ENCODE measurements around the gene DLX3. TPM values are rescaled to one million over a fixed set of nuclear protein-coding genes. Genes with fewer than 3 reads are reported as not detected.
A peak's percentile ranks its signal among the peaks of the same experiment; 100 is the strongest.

The DLX3 gene
- total RNA-seq, 1 experiment from 2014 or later: 0.74 TPM

DNA sequence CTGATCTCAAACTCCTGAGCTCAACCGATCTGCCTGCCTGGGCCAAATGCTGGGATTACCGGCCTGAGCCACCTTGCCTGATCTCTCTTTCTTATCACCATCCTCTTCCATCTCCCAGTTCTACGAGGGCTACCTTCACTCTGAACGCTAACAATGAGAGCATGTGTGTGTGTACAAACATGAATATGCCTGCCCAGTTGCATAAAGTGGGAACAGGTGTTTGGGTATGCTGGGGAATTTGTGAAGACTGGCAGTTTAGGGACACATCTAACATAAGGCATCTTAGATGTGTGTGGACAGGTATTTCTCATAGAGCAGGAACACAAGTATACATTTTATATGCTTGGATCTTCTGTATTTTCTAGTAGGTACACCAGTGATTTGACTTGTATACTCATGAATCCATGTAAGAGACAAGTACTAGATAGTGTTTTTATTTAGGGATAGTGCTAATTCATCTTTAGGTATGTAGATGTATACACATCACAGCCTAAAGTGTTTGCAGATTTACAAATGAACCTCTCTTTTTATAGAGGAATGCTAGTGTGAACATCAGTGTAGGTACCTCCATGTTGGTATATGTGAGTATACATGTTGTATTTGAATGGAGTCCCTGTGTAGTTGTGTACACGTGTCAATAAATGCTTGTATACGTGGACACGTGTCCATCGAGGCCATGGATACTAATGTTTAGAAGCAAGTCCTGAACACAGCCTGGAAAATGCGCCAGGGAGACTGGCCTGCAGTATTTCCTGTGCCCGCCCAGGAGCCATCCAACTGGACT, 27.2 kb downstream of the DLX3 start:
- TF ChIP-seq KAT7 (CRISPR knock-in tag; IDR thresholded peaks at IDR 0.05; ENCODE audit: borderline replicate concordance) (no peak), TP53 (CRISPR knock-in tag; IDR thresholded peaks at IDR 0.05) (no peak), ZNF671 (CRISPR knock-in tag; IDR thresholded peaks at IDR 0.05) (no peak), GTF2I (CRISPR knock-in tag; conservative IDR thresholded peaks at IDR 0.05) (no peak), RELA (CRISPR knock-in tag; IDR thresholded peaks at IDR 0.05; ENCODE audit: borderline replicate concordance) (no peak), FOXK1 (CRISPR knock-in tag; IDR thresholded peaks at IDR 0.05) (no peak), HMGA2 (CRISPR knock-in tag; IDR thresholded peaks at IDR 0.05) (no peak), MYBL2 (CRISPR knock-in tag; IDR thresholded peaks at IDR 0.05) (no peak), ZNF232 (CRISPR knock-in tag; IDR thresholded peaks at IDR 0.05) (no peak), EMX1 (CRISPR knock-in tag; IDR thresholded peaks at IDR 0.05) (no peak)
- TF ChIP-seq, protein P1, sequence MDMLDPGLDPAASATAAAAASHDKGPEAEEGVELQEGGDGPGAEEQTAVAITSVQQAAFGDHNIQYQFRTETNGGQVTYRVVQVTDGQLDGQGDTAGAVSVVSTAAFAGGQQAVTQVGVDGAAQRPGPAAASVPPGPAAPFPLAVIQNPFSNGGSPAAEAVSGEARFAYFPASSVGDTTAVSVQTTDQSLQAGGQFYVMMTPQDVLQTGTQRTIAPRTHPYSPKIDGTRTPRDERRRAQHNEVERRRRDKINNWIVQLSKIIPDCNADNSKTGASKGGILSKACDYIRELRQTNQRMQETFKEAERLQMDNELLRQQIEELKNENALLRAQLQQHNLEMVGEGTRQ (CRISPR knock-in tag; IDR thresholded peaks at IDR 0.05): no peak
- TF ChIP-seq, protein P2, sequence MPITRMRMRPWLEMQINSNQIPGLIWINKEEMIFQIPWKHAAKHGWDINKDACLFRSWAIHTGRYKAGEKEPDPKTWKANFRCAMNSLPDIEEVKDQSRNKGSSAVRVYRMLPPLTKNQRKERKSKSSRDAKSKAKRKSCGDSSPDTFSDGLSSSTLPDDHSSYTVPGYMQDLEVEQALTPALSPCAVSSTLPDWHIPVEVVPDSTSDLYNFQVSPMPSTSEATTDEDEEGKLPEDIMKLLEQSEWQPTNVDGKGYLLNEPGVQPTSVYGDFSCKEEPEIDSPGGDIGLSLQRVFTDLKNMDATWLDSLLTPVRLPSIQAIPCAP (CRISPR knock-in tag; IDR thresholded peaks at IDR 0.05): no peak
- TF ChIP-seq, protein P3, sequence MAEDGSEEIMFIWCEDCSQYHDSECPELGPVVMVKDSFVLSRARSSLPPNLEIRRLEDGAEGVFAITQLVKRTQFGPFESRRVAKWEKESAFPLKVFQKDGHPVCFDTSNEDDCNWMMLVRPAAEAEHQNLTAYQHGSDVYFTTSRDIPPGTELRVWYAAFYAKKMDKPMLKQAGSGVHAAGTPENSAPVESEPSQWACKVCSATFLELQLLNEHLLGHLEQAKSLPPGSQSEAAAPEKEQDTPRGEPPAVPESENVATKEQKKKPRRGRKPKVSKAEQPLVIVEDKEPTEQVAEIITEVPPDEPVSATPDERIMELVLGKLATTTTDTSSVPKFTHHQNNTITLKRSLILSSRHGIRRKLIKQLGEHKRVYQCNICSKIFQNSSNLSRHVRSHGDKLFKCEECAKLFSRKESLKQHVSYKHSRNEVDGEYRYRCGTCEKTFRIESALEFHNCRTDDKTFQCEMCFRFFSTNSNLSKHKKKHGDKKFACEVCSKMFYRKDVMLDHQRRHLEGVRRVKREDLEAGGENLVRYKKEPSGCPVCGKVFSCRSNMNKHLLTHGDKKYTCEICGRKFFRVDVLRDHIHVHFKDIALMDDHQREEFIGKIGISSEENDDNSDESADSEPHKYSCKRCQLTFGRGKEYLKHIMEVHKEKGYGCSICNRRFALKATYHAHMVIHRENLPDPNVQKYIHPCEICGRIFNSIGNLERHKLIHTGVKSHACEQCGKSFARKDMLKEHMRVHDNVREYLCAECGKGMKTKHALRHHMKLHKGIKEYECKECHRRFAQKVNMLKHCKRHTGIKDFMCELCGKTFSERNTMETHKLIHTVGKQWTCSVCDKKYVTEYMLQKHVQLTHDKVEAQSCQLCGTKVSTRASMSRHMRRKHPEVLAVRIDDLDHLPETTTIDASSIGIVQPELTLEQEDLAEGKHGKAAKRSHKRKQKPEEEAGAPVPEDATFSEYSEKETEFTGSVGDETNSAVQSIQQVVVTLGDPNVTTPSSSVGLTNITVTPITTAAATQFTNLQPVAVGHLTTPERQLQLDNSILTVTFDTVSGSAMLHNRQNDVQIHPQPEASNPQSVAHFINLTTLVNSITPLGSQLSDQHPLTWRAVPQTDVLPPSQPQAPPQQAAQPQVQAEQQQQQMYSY (CRISPR knock-in tag; IDR thresholded peaks at IDR 0.05): no peak
- TF ChIP-seq, protein P4, sequence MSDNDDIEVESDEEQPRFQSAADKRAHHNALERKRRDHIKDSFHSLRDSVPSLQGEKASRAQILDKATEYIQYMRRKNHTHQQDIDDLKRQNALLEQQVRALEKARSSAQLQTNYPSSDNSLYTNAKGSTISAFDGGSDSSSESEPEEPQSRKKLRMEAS (CRISPR knock-in tag; IDR thresholded peaks at IDR 0.05): no peak
- TF ChIP-seq, protein P5, sequence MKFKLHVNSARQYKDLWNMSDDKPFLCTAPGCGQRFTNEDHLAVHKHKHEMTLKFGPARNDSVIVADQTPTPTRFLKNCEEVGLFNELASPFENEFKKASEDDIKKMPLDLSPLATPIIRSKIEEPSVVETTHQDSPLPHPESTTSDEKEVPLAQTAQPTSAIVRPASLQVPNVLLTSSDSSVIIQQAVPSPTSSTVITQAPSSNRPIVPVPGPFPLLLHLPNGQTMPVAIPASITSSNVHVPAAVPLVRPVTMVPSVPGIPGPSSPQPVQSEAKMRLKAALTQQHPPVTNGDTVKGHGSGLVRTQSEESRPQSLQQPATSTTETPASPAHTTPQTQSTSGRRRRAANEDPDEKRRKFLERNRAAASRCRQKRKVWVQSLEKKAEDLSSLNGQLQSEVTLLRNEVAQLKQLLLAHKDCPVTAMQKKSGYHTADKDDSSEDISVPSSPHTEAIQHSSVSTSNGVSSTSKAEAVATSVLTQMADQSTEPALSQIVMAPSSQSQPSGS (CRISPR knock-in tag; IDR thresholded peaks at IDR 0.05; ENCODE audit: borderline replicate concordance, low read depth): no peak
- ChIA-PET POLR2A (interaction anchor here (2.0 kb wide), 1 partner anchor 26 kb away, joined by 4 read pairs; no protein-coding TSS in a partner anchor), CTCF (interaction anchor here (0.5 to 15.4 kb wide), 6 partner anchors 10 to 433 kb away, joined by 3 to 221 read pairs (median 4); partner anchors contain the start of gene DLX3)
- Mint-ChIP-seq H3K36me3 (no peaks in the 10 kb centered on the region), H3K27me3 (ENCODE audit: low read depth) (peaks cover 99% of the 10 kb centered on the region), H3K4me3 (peak overlapping the region; percentile 63), H3K27ac (no peak overlapping the region), H3K9me3 (no peaks in the 10 kb centered on the region), H3K4me1 (peaks cover 53% of the 10 kb centered on the region)
- no peak for ATAC-seq
- DNase-seq (ENCODE audit: low spot score): no peak

DNA sequence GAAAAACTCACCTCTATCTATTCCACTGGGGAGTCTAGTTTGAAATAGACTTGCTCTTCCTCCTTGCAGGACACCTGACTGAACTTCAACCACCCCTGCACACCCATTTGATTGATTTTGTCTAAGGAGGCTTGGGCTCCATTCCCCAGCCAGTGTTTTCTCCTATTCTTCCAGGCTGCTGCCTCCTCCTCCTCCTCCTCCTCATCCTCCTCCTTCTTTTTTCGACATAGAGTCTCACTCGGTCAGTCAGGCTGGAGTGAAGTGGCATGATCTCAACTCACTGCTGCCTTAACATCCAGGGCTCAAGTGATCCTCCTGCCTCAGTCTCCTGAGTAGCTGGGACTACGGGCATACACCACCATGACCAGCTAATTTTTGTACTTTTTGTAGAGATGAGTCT, 27.8 kb downstream of the DLX3 start:
- Mint-ChIP-seq H3K27me3 (ENCODE audit: low read depth) (peaks cover 99% of the 10 kb centered on the region), H3K4me3 (no peak overlapping the region), H3K27ac (no peak overlapping the region), H3K9me3 (no peaks in the 10 kb centered on the region), H3K36me3 (no peaks in the 10 kb centered on the region), H3K4me1 (peaks cover 56% of the 10 kb centered on the region)
- DNase-seq (ENCODE audit: low spot score) (no peak), ATAC-seq (no peak)
- POLR2A ChIA-PET: no interaction called here
- CTCF ChIA-PET: interaction anchor here (1.8 to 15.4 kb wide), 2 partner anchors 15 to 29 kb away, joined by 5 to 221 read pairs; partner anchors contain the start of gene DLX3
- TF ChIP-seq ZNF671 (CRISPR knock-in tag; IDR thresholded peaks at IDR 0.05) (no peak), ZNF396 (CRISPR knock-in tag; IDR thresholded peaks at IDR 0.05; ENCODE audit: borderline replicate concordance) (no peak), GTF2I (CRISPR knock-in tag; conservative IDR thresholded peaks at IDR 0.05) (no peak), ZBTB21 (CRISPR knock-in tag; IDR thresholded peaks at IDR 0.05; ENCODE audit: borderline replicate concordance) (no peak), CREM (CRISPR knock-in tag; IDR thresholded peaks at IDR 0.05) (no peak), KAT7 (CRISPR knock-in tag; IDR thresholded peaks at IDR 0.05; ENCODE audit: borderline replicate concordance) (no peak), ZNF263 (CRISPR knock-in tag; IDR thresholded peaks at IDR 0.05; ENCODE audit: low read depth) (no peak), SMAD4 (CRISPR knock-in tag; IDR thresholded peaks at IDR 0.05) (no peak), CBFB (CRISPR knock-in tag; IDR thresholded peaks at IDR 0.05; ENCODE audit: low read depth) (no peak), NR1H2 (CRISPR knock-in tag; IDR thresholded peaks at IDR 0.05) (no peak), ELF4 (CRISPR knock-in tag; IDR thresholded peaks at IDR 0.05; ENCODE audit: low read depth) (no peak)
- TF ChIP-seq, protein P6, sequence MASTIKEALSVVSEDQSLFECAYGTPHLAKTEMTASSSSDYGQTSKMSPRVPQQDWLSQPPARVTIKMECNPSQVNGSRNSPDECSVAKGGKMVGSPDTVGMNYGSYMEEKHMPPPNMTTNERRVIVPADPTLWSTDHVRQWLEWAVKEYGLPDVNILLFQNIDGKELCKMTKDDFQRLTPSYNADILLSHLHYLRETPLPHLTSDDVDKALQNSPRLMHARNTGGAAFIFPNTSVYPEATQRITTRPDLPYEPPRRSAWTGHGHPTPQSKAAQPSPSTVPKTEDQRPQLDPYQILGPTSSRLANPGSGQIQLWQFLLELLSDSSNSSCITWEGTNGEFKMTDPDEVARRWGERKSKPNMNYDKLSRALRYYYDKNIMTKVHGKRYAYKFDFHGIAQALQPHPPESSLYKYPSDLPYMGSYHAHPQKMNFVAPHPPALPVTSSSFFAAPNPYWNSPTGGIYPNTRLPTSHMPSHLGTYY (CRISPR knock-in tag; IDR thresholded peaks at IDR 0.05): no peak
- TF ChIP-seq, protein P7, sequence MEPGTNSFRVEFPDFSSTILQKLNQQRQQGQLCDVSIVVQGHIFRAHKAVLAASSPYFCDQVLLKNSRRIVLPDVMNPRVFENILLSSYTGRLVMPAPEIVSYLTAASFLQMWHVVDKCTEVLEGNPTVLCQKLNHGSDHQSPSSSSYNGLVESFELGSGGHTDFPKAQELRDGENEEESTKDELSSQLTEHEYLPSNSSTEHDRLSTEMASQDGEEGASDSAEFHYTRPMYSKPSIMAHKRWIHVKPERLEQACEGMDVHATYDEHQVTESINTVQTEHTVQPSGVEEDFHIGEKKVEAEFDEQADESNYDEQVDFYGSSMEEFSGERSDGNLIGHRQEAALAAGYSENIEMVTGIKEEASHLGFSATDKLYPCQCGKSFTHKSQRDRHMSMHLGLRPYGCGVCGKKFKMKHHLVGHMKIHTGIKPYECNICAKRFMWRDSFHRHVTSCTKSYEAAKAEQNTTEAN (CRISPR knock-in tag; IDR thresholded peaks at IDR 0.05): no peak

All from WTC11 (cell line).